Neural progenitor cell (in vitro differentiated cells): ENCODE results near the gene CAPN11. TPM values are rescaled to one million over a fixed set of nuclear protein-coding genes. Genes with fewer than 3 reads are reported as not detected.
A peak's percentile ranks its signal among the peaks of the same experiment; 100 is the strongest.

ENCODE experiments used
- DNase-seq: peaks from one replicate; pipeline ENCODE4 v3.0.0-alpha.2; 2016; ENCODE audit warnings: low spot score
- H2AFZ ChIP-seq: fragments of 200-600 bp; sonication (generic); replicated peaks from 2 replicates; pipeline ENCODE4 v1.6.1; 2016; ENCODE audit warnings: antibody characterized with exemption
- H3F3A ChIP-seq: fragments of 200-600 bp; sonication (generic); 2 replicates; pipeline ENCODE4 v1.6.1; 2016; ENCODE audit warnings: antibody characterized with exemption, low read depth
- H3K27ac ChIP-seq: fragments of 200-600 bp; sonication (generic); 2 replicates; pipeline ENCODE4 v1.5.1; 2016; ENCODE audit warnings: mild to moderate bottlenecking
- H3K27me3 ChIP-seq: fragments of 200-600 bp; sonication (generic); 2 replicates; pipeline ENCODE4 v1.6.1; 2016; ENCODE audit warnings: mild to moderate bottlenecking, moderate library complexity
- H3K36me3 ChIP-seq: fragments of 200-600 bp; sonication (generic); 2 replicates; pipeline ENCODE4 v1.5.1; 2016
- H3K4me1 ChIP-seq: fragments of 200-600 bp; sonication (generic); 2 replicates; pipeline ENCODE4 v1.6.1; 2016; ENCODE audit warnings: mixed run types
- H3K4me2 ChIP-seq: fragments of 200-600 bp; sonication (generic); 2 replicates; pipeline ENCODE4 v1.6.1; 2016
- H3K4me3 ChIP-seq: fragments of 200-600 bp; sonication (generic); 2 replicates; pipeline ENCODE4 v1.5.1; 2016
- H3K79me2 ChIP-seq: fragments of 200-600 bp; sonication (generic); 2 replicates; pipeline ENCODE4 v1.6.1; 2016; ENCODE audit warnings: low read depth
- H3K9ac ChIP-seq: fragments of 200-600 bp; sonication (generic); 2 replicates; pipeline ENCODE4 v1.6.1; 2016
- H3K9me3 ChIP-seq: fragments of 200-600 bp; sonication (generic); 2 replicates; pipeline ENCODE4 v1.5.1; 2016; ENCODE audit warnings: low read depth
- H4K20me1 ChIP-seq: fragments of 200-600 bp; sonication (generic); 2 replicates; pipeline ENCODE4 v1.6.1; 2016; ENCODE audit warnings: low read depth
- H3K27ac Mint-ChIP-seq: 3 replicates; pipeline ENCODE4 v1.8.0; 2021; ENCODE audit warnings: mixed read lengths
- H3K27me3 Mint-ChIP-seq: 2 replicates; pipeline ENCODE4 v1.8.0; 2022; ENCODE audit warnings: low read depth, mild to moderate bottlenecking, inconsistent platforms, moderate library complexity, mixed read lengths; ENCODE audit not compliant: insufficient read depth
- H3K36me3 Mint-ChIP-seq: 3 replicates; pipeline ENCODE4 v1.8.0; 2021; ENCODE audit warnings: mixed read lengths
- H3K4me1 Mint-ChIP-seq: 3 replicates; pipeline ENCODE4 v1.8.0; 2021; ENCODE audit warnings: mixed read lengths
- H3K4me3 Mint-ChIP-seq: 3 replicates; pipeline ENCODE4 v1.8.0; 2021; ENCODE audit warnings: mild to moderate bottlenecking, moderate library complexity, mixed read lengths
- H3K9me3 Mint-ChIP-seq: 3 replicates; pipeline ENCODE4 v1.8.0; 2020; ENCODE audit warnings: mixed read lengths
- EZH2 ChIP-seq: fragments of 200-600 bp; sonication (generic); IDR thresholded peaks from 2 replicates; pipeline ENCODE4 v1.6.1; 2017; ENCODE audit warnings: antibody characterized with exemption, mild to moderate bottlenecking, moderate library complexity
- EZH2phosphoT487 ChIP-seq: fragments of 200-600 bp; sonication (generic); IDR thresholded peaks from 2 replicates; pipeline ENCODE4 v1.6.1; 2017; ENCODE audit warnings: antibody characterized with exemption
- total RNA-seq: library from RNA; depleted of rRNA; stranded (reverse); fragments of >200 nt; gene quantifications from 2 replicates; pipeline ENCODE4 v1.2.3, GENCODE V29; 2015; ENCODE audit warnings: low replicate concordance
- TF ChIP-seq, protein P1 (sequence below): fragments of 200-600 bp; sonication (generic); IDR thresholded peaks from 2 replicates; pipeline ENCODE4 v1.5.1; 2017; ENCODE audit warnings: antibody characterized with exemption, mild to moderate bottlenecking

The CAPN11 gene
- total RNA-seq, 1 donor from 2014 or later: 0.49 TPM

- Histone ChIP-seq H2AFZ (no peak overlapping the region), H3K9me3 (no peaks in the 10 kb centered on the region), H3K4me1 (peaks cover 34% of the 10 kb centered on the region), H3K4me2 (no peak overlapping the region), H3K36me3 (no peaks in the 10 kb centered on the region), H3K9ac (no peak overlapping the region), H3K27ac (no peak overlapping the region), H3K27me3 (no peaks in the 10 kb centered on the region), H4K20me1 (peaks cover 41% of the 10 kb centered on the region), H3K4me3 (no peak overlapping the region), H3F3A (peaks cover 11% of the 10 kb centered on the region), H3K79me2 (peaks cover 31% of the 10 kb centered on the region)
- H3K27ac Mint-ChIP-seq: peak overlapping the region; percentile 40
- H3K9me3 Mint-ChIP-seq: no peaks in the 10 kb centered on the region
- peaks cover 36% of the 10 kb centered on the region for H3K4me1 Mint-ChIP-seq
- TF ChIP-seq EZH2phosphoT487 (no peak), EZH2 (no peak)
- TF ChIP-seq, protein P1, sequence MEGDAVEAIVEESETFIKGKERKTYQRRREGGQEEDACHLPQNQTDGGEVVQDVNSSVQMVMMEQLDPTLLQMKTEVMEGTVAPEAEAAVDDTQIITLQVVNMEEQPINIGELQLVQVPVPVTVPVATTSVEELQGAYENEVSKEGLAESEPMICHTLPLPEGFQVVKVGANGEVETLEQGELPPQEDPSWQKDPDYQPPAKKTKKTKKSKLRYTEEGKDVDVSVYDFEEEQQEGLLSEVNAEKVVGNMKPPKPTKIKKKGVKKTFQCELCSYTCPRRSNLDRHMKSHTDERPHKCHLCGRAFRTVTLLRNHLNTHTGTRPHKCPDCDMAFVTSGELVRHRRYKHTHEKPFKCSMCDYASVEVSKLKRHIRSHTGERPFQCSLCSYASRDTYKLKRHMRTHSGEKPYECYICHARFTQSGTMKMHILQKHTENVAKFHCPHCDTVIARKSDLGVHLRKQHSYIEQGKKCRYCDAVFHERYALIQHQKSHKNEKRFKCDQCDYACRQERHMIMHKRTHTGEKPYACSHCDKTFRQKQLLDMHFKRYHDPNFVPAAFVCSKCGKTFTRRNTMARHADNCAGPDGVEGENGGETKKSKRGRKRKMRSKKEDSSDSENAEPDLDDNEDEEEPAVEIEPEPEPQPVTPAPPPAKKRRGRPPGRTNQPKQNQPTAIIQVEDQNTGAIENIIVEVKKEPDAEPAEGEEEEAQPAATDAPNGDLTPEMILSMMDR: no peak
- H3K36me3 Mint-ChIP-seq: peaks cover 7% of the 10 kb centered on the region
- H3K4me3 Mint-ChIP-seq: no peak overlapping the region
- H3K27me3 Mint-ChIP-seq: peaks cover 2% of the 10 kb centered on the region
- no peak for DNase-seq
Measured at GRCh38 chr6:44228433-44228832, 69.8 kb downstream of the CAPN11 start.

- no peak overlapping the region for H3K9ac ChIP-seq
- no peak overlapping the region for H3K27ac ChIP-seq
- no peak for DNase-seq
- H3K79me2 ChIP-seq: peaks cover 31% of the 10 kb centered on the region
- Mint-ChIP-seq H3K4me1 (peaks cover 40% of the 10 kb centered on the region), H3K4me3 (no peak overlapping the region), H3K27ac (peak overlapping the region; percentile 60), H3K36me3 (peaks cover 9% of the 10 kb centered on the region), H3K9me3 (no peaks in the 10 kb centered on the region), H3K27me3 (peaks cover 6% of the 10 kb centered on the region)
- peaks cover 8% of the 10 kb centered on the region for H3F3A ChIP-seq
- H3K27me3 ChIP-seq: no peaks in the 10 kb centered on the region
- H3K9me3 ChIP-seq: no peaks in the 10 kb centered on the region
- H3K4me3 ChIP-seq: no peak overlapping the region
- no peaks in the 10 kb centered on the region for H3K36me3 ChIP-seq
- H3K4me2 ChIP-seq: no peak overlapping the region
- H4K20me1 ChIP-seq: peaks cover 41% of the 10 kb centered on the region
- H3K4me1 ChIP-seq: peaks cover 34% of the 10 kb centered on the region
- TF ChIP-seq, protein P1: no peak
- no peak for TF ChIP-seq EZH2
- no peak for TF ChIP-seq EZH2phosphoT487
- no peak overlapping the region for H2AFZ ChIP-seq
Measured at GRCh38 chr6:44228836-44229235, 70.2 kb downstream of the CAPN11 start.

DNA sequence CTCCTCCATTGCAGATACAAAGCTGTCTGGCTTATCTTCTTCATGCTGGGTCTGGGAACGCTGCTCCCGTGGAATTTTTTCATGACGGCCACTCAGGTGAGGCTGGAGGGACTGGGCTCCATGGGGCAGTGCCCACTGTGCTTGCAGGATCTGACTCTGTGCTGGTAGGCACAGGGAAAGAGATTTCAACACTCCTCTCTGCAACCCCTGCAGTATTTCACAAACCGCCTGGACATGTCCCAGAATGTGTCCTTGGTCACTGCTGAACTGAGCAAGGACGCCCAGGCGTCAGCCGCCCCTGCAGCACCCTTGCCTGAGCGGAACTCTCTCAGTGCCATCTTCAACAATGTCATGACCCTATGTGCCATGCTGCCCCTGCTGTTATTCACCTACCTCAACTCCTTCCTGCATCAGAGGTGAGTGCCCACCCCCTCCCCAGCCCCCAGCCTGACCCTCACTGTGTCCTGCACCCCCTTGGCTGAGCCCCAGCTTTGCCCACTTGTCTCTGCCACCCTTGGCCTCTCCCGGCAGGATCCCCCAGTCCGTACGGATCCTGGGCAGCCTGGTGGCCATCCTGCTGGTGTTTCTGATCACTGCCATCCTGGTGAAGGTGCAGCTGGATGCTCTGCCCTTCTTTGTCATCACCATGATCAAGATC lies 70.9 kb downstream of the CAPN11 start:
- no peak for DNase-seq
- Mint-ChIP-seq H3K4me1 (peaks cover 37% of the 10 kb centered on the region), H3K27me3 (peaks cover 6% of the 10 kb centered on the region), H3K9me3 (no peaks in the 10 kb centered on the region), H3K4me3 (peak overlapping the region; percentile 48), H3K27ac (no peak overlapping the region), H3K36me3 (peaks cover 9% of the 10 kb centered on the region)
- H3K36me3 ChIP-seq: no peaks in the 10 kb centered on the region
- H3K27me3 ChIP-seq: no peaks in the 10 kb centered on the region
- H4K20me1 ChIP-seq: peaks cover 34% of the 10 kb centered on the region
- H3K4me3 ChIP-seq: no peak overlapping the region
- H3K4me2 ChIP-seq: no peak overlapping the region
- H3K4me1 ChIP-seq: peaks cover 33% of the 10 kb centered on the region
- no peak overlapping the region for H3K9ac ChIP-seq
- peaks cover 8% of the 10 kb centered on the region for H3F3A ChIP-seq
- no peaks in the 10 kb centered on the region for H3K9me3 ChIP-seq
- peaks cover 26% of the 10 kb centered on the region for H3K79me2 ChIP-seq
- H2AFZ ChIP-seq: no peak overlapping the region
- TF ChIP-seq EZH2phosphoT487 (no peak), EZH2 (no peak)
- TF ChIP-seq, protein P1: no peak
- H3K27ac ChIP-seq: no peak overlapping the region
